Progenitor cell of endocrine pancreas (in vitro differentiated cells): Measurements from ENCODE around the gene LSS. TPM values are rescaled to one million over a fixed set of nuclear protein-coding genes. Genes with fewer than 3 reads are reported as not detected.

Experiments
- DNase-seq: peaks from one replicate; pipeline ENCODE4 v3.0.0; 2021; ENCODE audit warnings: low spot score; ENCODE audit not compliant: unreplicated experiment
- H3K27ac Mint-ChIP-seq: 2 replicates; pipeline ENCODE4 v1.8.0; 2021; ENCODE audit warnings: mild to moderate bottlenecking, moderate library complexity, mixed read lengths
- H3K27me3 Mint-ChIP-seq: 2 replicates; pipeline ENCODE4 v1.8.0; 2021; ENCODE audit warnings: mixed read lengths
- H3K36me3 Mint-ChIP-seq: 2 replicates; pipeline ENCODE4 v1.8.0; 2022; ENCODE audit warnings: mixed read lengths; ENCODE audit not compliant: insufficient read depth
- H3K4me1 Mint-ChIP-seq: 2 replicates; pipeline ENCODE4 v1.8.0; 2021; ENCODE audit warnings: low read depth, mixed read lengths
- H3K4me3 Mint-ChIP-seq: 2 replicates; pipeline ENCODE4 v1.8.0; 2021; ENCODE audit warnings: low read depth, mild to moderate bottlenecking, moderate library complexity, mixed read lengths
- H3K9me3 Mint-ChIP-seq: 2 replicates; pipeline ENCODE4 v1.8.0; 2021; ENCODE audit warnings: low read depth, mixed read lengths
- total RNA-seq: library from RNA; stranded (reverse); gene quantifications from 2 replicates; pipeline ENCODE4 v1.2.1, GENCODE V29; 2021
- TF ChIP-seq, protein P1 (sequence below): fragments of 200-600 bp; sonication (generic); IDR thresholded peaks from one replicate; pipeline ENCODE4 v1.5.0; 2021; ENCODE audit warnings: antibody characterized with exemption, mild to moderate bottlenecking; ENCODE audit not compliant: unreplicated experiment

Gene LSS
- total RNA-seq, 1 donor from 2014 or later = 145 TPM

DNA sequence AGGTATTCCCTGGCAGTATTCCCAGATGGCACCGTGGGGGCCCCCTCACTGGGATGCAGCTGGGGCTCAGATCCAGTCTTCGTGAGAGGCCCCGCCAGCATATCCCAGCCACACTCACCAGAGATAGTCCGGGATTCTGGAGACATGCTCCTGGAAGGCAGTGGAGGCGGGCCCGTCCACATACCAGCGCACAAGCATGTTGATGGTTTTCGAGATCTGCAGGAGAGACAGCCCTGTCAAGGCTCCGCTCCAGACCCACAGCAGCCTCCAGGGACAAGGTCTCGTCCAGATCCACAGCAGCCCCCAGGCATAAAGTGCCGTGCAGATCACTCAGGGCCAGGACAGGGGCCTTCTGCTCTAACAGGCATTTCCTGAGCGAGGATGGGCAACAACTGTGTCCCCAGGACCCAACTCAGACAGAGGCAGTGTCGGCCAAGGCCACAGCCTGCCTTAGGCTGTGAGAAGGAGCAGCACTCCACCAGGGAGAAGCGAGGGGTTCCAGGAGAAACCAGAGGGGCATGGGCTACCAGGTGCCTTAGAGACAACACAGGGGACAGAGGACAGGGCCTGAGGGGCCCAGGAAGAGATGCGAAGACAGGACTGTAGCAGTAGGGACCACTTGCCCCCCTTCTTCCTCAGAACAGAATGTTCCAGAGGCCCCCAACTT is 14.8 kb downstream of the LSS start:
- peaks cover 2% of the 10 kb centered on the region for H3K36me3 Mint-ChIP-seq
- TF ChIP-seq, protein P1, sequence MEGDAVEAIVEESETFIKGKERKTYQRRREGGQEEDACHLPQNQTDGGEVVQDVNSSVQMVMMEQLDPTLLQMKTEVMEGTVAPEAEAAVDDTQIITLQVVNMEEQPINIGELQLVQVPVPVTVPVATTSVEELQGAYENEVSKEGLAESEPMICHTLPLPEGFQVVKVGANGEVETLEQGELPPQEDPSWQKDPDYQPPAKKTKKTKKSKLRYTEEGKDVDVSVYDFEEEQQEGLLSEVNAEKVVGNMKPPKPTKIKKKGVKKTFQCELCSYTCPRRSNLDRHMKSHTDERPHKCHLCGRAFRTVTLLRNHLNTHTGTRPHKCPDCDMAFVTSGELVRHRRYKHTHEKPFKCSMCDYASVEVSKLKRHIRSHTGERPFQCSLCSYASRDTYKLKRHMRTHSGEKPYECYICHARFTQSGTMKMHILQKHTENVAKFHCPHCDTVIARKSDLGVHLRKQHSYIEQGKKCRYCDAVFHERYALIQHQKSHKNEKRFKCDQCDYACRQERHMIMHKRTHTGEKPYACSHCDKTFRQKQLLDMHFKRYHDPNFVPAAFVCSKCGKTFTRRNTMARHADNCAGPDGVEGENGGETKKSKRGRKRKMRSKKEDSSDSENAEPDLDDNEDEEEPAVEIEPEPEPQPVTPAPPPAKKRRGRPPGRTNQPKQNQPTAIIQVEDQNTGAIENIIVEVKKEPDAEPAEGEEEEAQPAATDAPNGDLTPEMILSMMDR = no peak
- DNase-seq = no peak

DNA sequence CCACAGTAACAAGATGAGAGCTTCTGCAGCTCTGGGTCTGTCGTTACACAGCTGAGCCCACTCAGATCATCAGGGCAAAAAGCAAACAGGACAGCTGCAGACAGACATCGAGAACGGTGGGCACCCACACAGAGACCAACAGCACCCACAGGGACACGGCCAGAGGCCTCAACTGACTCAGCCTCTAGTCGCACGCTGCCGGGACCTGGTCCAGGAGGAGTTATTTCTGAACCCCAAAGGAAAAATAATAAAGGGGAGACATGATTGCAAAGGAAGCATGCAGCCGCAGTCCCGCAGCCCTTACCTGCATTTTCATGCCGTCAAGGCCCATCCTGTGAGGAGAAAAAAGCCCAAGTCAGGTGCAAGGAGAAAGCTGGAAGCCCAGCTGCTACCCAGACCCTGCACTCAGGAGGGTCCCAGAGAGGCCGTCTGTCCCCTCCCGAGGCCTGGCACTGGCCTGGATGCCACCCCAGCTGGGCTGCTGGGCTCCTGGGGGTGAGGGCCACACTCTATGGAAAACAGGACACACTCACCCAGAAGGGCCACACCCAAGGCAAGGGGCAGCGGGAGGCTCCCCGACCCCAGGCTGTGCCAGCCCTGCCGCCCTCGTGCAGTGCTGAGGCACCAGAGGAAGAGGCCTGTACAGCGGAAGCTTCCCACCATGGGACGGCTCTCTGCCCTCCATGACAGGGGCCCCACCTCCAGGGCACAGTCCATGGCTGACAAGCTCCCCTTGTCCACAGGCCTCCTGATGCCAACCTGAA is 15.7 kb downstream of the LSS start:
- no peak for DNase-seq
- TF ChIP-seq, protein P1 = no peak
- Mint-ChIP-seq H3K27me3 (no peaks in the 10 kb centered on the region), H3K4me1 (no peaks in the 10 kb centered on the region), H3K4me3 (no peak overlapping the region), H3K9me3 (no peaks in the 10 kb centered on the region), H3K27ac (no peak overlapping the region), H3K36me3 (peaks cover 2% of the 10 kb centered on the region)

More for the DNA sequence above, 14.8 kb downstream of the LSS start:
- Mint-ChIP-seq H3K9me3 (no peaks in the 10 kb centered on the region), H3K27ac (peak overlapping the region; percentile 31), H3K27me3 (no peaks in the 10 kb centered on the region), H3K4me1 (no peaks in the 10 kb centered on the region), H3K4me3 (no peak overlapping the region)

DNA sequence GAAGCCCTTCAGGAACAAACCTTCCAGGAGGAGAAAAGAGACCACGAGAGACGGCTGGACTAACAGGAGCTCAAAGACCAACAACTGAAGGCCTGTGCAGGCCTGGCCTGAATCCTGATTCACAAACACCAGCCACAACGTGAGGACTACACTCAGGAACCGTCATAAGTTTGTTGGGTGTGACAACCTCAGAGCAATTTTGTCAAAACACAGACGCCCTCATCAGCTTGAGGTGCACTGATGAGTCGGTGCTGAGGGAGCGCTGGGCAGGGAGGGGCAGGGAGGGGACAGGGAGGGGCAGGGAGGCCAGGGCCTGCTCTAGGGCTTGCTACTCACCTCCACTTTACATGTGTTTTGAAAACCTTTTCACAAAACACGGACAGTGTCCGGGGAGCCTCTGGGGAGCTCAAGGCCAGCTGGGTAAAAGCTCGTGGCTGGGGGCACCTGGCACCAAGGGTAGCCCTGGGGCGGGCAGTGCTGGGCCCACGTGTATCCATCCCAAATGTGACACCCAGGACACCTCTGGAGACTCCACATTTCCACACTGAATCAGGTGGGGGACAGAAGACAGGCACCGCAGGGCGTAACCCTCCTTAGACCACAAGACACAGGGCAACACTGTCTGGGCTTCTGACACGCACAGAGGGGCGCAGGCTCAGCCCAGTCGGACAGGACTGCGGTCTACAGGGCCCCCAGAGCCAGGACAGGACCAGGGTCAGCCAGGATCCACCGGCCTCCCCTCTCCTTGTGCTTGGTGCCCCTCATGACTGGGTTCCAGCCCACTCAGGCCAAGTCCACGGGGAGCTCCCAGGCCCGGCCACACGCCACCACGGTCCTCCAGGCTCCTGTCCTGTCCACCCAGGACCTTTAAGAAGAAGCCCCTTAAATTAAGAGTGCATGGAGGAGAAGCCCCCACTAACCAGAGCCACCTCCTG is 16.5 kb downstream of the LSS start:
- no peaks in the 10 kb centered on the region for H3K4me1 Mint-ChIP-seq
- H3K36me3 Mint-ChIP-seq = peaks cover 2% of the 10 kb centered on the region
- no peak for DNase-seq
- no peaks in the 10 kb centered on the region for H3K27me3 Mint-ChIP-seq
- no peaks in the 10 kb centered on the region for H3K9me3 Mint-ChIP-seq
- TF ChIP-seq, protein P1 = no peak
- no peak overlapping the region for H3K27ac Mint-ChIP-seq
- no peak overlapping the region for H3K4me3 Mint-ChIP-seq

DNA sequence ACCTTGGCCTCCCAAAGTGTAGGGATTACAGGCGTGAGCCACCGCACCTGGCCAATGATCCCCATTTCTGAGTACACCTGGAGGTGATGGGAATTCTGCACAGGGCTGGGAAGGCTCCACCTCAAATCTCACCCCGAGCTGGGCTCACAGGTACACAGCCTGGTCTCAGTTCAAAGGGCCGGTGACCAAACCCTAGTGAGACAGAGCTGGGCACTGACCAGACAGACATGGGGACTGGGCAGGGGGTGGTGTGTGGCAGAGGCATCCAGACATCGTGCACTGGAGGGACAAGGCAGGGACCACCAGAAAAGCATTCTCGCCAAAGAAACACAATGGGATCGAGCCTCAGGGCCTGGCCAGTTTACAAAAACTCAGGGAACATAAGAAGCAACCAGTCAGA is 17.2 kb downstream of the LSS start:
- H3K27ac Mint-ChIP-seq = no peak overlapping the region
- H3K27me3 Mint-ChIP-seq = no peaks in the 10 kb centered on the region
- H3K9me3 Mint-ChIP-seq = no peaks in the 10 kb centered on the region
- TF ChIP-seq, protein P1 = no peak
- H3K4me3 Mint-ChIP-seq = no peak overlapping the region
- H3K4me1 Mint-ChIP-seq = no peaks in the 10 kb centered on the region
- DNase-seq = no peak
- peaks cover 2% of the 10 kb centered on the region for H3K36me3 Mint-ChIP-seq
